Immature natural killer cell (primary cell): ENCODE data around the gene CDK5R1. TPM values are rescaled to one million over a fixed set of nuclear protein-coding genes. Genes with fewer than 3 reads are reported as not detected.
A peak's percentile ranks its signal among the peaks of the same experiment; 100 is the strongest.

ENCODE experiments used
- DNase-seq, 3 donors: peaks; one replicate each; pipeline ENCODE4 v3.0.0; 2022; ENCODE audit warnings: mixed read lengths in 1 of 3
- H3K27ac Mint-ChIP-seq, 6 donors: one replicate each; pipeline ENCODE4 v1.8.0; 2020; ENCODE audit warnings: mixed read lengths in 6 of 6, mild to moderate bottlenecking in 5 of 6, inconsistent platforms in 4 of 6, moderate library complexity in 3 of 6
- H3K27me3 Mint-ChIP-seq, 3 donors: one replicate each; pipeline ENCODE4 v1.8.0; 2020 to 2021; ENCODE audit warnings: low read depth in 3 of 3, mild to moderate bottlenecking in 3 of 3, mixed read lengths in 3 of 3, moderate library complexity in 3 of 3, inconsistent platforms in 1 of 3
- H3K36me3 Mint-ChIP-seq, 3 donors: one replicate each; pipeline ENCODE4 v1.8.0; 2020; ENCODE audit warnings: mixed read lengths in 3 of 3, inconsistent platforms in 2 of 3, mild to moderate bottlenecking in 2 of 3
- H3K4me1 Mint-ChIP-seq, 2 donors: one replicate each; pipeline ENCODE4 v1.8.0; 2020; ENCODE audit warnings: inconsistent platforms in 2 of 2, mild to moderate bottlenecking in 2 of 2, mixed read lengths in 2 of 2, moderate library complexity in 1 of 2
- H3K4me3 Mint-ChIP-seq, 5 donors: one replicate each; pipeline ENCODE4 v1.8.0; 2020; ENCODE audit warnings: mild to moderate bottlenecking in 5 of 5, mixed read lengths in 5 of 5, inconsistent platforms in 3 of 5, moderate library complexity in 3 of 5
- H3K9me3 Mint-ChIP-seq, 6 donors: one replicate each; pipeline ENCODE4 v1.8.0; 2020; ENCODE audit warnings: mild to moderate bottlenecking in 6 of 6, mixed read lengths in 6 of 6, inconsistent platforms in 4 of 6, moderate library complexity in 3 of 6
- polyA plus RNA-seq, 3 donors: library from polyadenylated mRNA; unstranded; fragments of 300-500 nt; fragmentation: Illumina TruSeq; gene quantifications; one replicate each; pipeline ENCODE4 v1.2.3, GENCODE V29; 2021

Gene CDK5R1
- polyA plus RNA-seq, 3 donors from 2014 or later, result 0.37 to 5.8 (median 2.3) TPM

DNA sequence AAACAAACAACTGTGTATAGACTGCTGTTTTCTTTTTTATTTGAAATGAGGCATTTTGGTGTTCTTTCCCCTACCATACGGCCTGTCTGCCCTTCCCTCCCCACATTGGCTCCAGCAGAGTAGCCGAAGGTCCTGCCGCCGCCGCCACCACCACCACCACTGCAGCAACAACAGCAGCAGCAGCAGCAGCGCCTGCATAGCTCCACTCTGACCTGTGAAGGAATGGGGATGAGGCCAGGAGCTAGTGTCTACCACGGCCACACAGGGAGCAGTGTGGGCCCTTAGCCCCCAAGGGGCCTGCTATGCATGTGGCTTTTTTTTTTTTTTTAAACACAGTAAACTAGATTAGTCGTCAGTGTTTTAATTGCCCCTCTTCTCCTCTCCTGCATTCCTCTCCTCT is 5.6 kb upstream of the CDK5R1 start:
- no peak overlapping the region for H3K27ac Mint-ChIP-seq
- no peaks in the 10 kb centered on the region for H3K9me3 Mint-ChIP-seq
- peaks cover 0 to 7% (median 2%) of the 10 kb centered on the region in 3 donors for H3K27me3 Mint-ChIP-seq
- no peak overlapping the region for H3K4me3 Mint-ChIP-seq
- H3K4me1 Mint-ChIP-seq, result peaks cover 11 to 14% of the 10 kb centered on the region in 2 donors
- DNase-seq, result no peak
- H3K36me3 Mint-ChIP-seq, result peaks cover 13 to 55% (median 29%) of the 10 kb centered on the region in 3 donors

DNA sequence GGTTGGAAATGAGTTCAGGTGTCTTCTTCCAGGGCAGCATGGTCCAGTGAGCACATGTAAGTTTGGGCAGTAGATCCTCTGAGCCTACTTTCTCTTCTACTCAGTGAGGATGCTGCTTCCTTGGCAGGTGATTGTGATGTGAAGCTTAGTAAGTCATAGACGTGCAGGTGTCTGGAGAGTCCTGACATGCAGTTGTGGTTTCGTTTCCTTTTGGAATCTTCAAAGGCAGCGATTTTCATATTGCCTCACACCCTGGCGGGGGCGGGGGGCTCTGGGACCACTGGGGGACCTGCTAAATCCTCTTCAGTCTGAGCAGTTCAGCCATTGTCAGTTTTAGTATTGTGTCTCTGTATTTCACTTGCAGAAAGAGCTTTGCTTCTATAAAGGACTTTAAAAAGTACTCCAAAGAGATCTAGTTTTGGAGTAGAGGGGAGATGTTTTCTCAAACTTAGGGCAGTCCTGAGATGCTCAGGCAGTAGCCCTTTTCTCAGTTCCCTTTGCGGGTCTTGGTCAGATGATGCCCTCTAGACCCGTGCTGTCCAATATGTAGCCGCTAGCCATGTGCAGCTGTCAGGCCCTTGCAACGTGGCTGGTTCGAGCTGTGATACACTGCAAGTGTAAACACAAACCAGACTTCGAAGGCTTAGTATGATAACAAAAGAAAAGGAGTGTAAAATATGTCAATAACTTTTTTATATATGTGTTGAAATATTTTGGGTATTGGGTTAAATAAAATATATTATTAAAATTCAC is 4.0 kb upstream of the CDK5R1 start:
- peaks cover 14 to 18% of the 10 kb centered on the region in 2 donors for H3K4me1 Mint-ChIP-seq
- no peaks in the 10 kb centered on the region for H3K9me3 Mint-ChIP-seq
- peaks cover 2 to 10% (median 2%) of the 10 kb centered on the region in 3 donors for H3K27me3 Mint-ChIP-seq
- no peak overlapping the region for H3K4me3 Mint-ChIP-seq
- H3K27ac Mint-ChIP-seq, result peak overlapping the region in 3 of 6 donors; percentile 51 to 76 (median 64)
- no peak for DNase-seq
- H3K36me3 Mint-ChIP-seq, result peaks cover 11 to 44% (median 26%) of the 10 kb centered on the region in 3 donors

- H3K27me3 Mint-ChIP-seq, result peaks cover 2 to 13% (median 5%) of the 10 kb centered on the region in 3 donors
- H3K36me3 Mint-ChIP-seq, result peaks cover 15 to 44% (median 26%) of the 10 kb centered on the region in 3 donors
- no peak overlapping the region for H3K4me3 Mint-ChIP-seq
- no peaks in the 10 kb centered on the region for H3K9me3 Mint-ChIP-seq
- peak overlapping the region; percentile 20 to 90 (median 52) for H3K27ac Mint-ChIP-seq
- H3K4me1 Mint-ChIP-seq, result peaks cover 22 to 26% of the 10 kb centered on the region in 2 donors
- DNase-seq, result peak; percentile 38 to 59 (median 58)
These were observed 3.3 kb upstream of the CDK5R1 start for GRCh38 chr17:32483451-32484019.

- H3K4me1 Mint-ChIP-seq, result peaks cover 27 to 31% of the 10 kb centered on the region in 2 donors
- H3K36me3 Mint-ChIP-seq, result peaks cover 15 to 44% (median 24%) of the 10 kb centered on the region in 3 donors
- peak overlapping the region in 3 of 5 donors; percentile 25 to 36 (median 36) for H3K4me3 Mint-ChIP-seq
- H3K9me3 Mint-ChIP-seq, result no peaks in the 10 kb centered on the region
- no peak for DNase-seq
- H3K27me3 Mint-ChIP-seq, result peaks cover 2 to 13% (median 5%) of the 10 kb centered on the region in 3 donors
- peak overlapping the region in 5 of 6 donors; percentile 21 to 74 (median 38) for H3K27ac Mint-ChIP-seq
These were observed 2.7 kb upstream of the CDK5R1 start for GRCh38 chr17:32484041-32484461.

DNA sequence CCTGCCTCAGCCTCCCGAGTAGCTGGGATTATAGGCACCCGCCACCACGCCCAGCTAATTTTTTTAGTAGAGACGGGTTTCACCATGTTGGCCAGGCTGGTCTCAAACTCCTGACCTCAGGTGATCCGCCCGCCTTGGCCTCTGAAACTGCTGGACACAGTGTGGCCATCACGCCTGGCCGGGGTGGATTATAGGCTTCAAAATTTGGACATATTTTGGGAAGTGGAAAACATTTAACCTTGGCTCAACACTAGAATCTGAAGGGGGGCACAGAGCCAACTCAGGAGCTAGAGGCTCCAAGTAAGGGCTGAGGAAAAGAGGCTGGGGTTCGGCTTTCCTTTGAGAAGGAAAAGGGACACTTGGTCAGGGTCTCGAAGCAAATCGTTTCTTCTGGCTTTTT is 2.2 kb upstream of the CDK5R1 start:
- Mint-ChIP-seq H3K4me1 (peaks cover 33 to 37% of the 10 kb centered on the region in 2 donors), H3K9me3 (no peaks in the 10 kb centered on the region), H3K27me3 (peaks cover 2 to 13% (median 5%) of the 10 kb centered on the region in 3 donors), H3K36me3 (peaks cover 17 to 44% (median 19%) of the 10 kb centered on the region in 3 donors), H3K4me3 (peak overlapping the region in 2 of 5 donors; percentile 12 to 44), H3K27ac (peak overlapping the region in 2 of 6 donors; percentile 38 to 45)
- DNase-seq, result no peak

GRCh38 chr17:32485261-32486110 is 1.3 kb upstream of the CDK5R1 start:
- H3K36me3 Mint-ChIP-seq, result peaks cover 10 to 40% (median 14%) of the 10 kb centered on the region in 3 donors
- H3K9me3 Mint-ChIP-seq, result no peaks in the 10 kb centered on the region
- peak overlapping the region; percentile 62 to 83 (median 71) for H3K27ac Mint-ChIP-seq
- H3K27me3 Mint-ChIP-seq, result peaks cover 2 to 13% (median 5%) of the 10 kb centered on the region in 3 donors
- peaks cover 42 to 46% of the 10 kb centered on the region in 2 donors for H3K4me1 Mint-ChIP-seq
- DNase-seq, result no peak
- peak overlapping the region; percentile 75 to 83 (median 81) for H3K4me3 Mint-ChIP-seq

DNA sequence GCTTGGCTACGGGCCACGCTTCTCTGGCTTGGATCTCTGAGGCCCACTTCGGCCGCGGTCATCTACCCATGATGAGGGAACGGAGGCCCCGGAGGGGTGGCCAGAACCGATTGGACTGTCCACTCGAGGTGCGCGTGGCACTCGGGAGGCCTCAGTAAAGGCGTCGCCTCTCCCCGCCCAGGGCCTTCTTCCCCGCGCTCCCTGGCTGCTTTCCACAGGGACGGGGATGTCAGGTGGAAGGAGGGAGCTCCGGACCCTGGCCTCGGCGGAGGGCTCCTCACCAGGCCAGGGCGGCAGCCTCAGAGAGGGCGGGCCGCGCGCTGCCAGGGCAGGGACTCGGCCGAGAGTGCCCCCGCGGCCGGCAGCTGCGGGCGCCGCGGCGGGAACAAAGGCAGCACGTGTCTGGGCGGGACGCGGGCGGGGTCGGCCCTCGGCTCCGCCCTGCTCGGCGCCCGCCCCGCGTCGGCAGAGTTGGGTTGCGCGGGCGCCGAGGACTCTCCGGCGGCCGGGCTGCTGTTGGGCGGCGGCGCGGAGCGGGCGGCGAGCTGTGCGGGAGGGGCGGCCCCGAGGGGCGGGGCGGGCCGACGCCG is 587 bp upstream of the CDK5R1 start:
- H3K9me3 Mint-ChIP-seq, result no peaks in the 10 kb centered on the region
- peak; percentile 71 to 80 (median 78) for DNase-seq
- H3K4me1 Mint-ChIP-seq, result peaks cover 49 to 53% of the 10 kb centered on the region in 2 donors

GRCh38 chr17:32487473-32488176 is 832 bp downstream of the CDK5R1 start:
- peak in 2 of 3 donors; percentile 16 to 20 for DNase-seq
- peak overlapping the region; percentile 87 to 96 (median 93) for H3K4me3 Mint-ChIP-seq
- H3K27ac Mint-ChIP-seq, result peak overlapping the region in 5 of 6 donors; percentile 48 to 83 (median 78)
- no peaks in the 10 kb centered on the region for H3K9me3 Mint-ChIP-seq
- H3K4me1 Mint-ChIP-seq, result peaks cover 62 to 67% of the 10 kb centered on the region in 2 donors
- peaks cover 3 to 33% (median 10%) of the 10 kb centered on the region in 3 donors for H3K36me3 Mint-ChIP-seq
- peaks cover 2 to 11% (median 5%) of the 10 kb centered on the region in 3 donors for H3K27me3 Mint-ChIP-seq

More for the DNA sequence above, 587 bp upstream of the CDK5R1 start:
- peaks cover 2 to 13% (median 5%) of the 10 kb centered on the region in 3 donors for H3K27me3 Mint-ChIP-seq
- H3K36me3 Mint-ChIP-seq, result peaks cover 8 to 43% (median 14%) of the 10 kb centered on the region in 3 donors
- peak overlapping the region; percentile 62 to 83 (median 71) for H3K27ac Mint-ChIP-seq
- H3K4me3 Mint-ChIP-seq, result peak overlapping the region; percentile 75 to 83 (median 81)

DNA sequence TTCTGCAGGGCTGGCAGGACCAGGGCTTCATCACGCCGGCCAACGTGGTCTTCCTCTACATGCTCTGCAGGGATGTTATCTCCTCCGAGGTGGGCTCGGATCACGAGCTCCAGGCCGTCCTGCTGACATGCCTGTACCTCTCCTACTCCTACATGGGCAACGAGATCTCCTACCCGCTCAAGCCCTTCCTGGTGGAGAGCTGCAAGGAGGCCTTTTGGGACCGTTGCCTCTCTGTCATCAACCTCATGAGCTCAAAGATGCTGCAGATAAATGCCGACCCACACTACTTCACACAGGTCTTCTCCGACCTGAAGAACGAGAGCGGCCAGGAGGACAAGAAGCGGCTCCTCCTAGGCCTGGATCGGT is 1.4 kb downstream of the CDK5R1 start:
- H3K4me3 Mint-ChIP-seq, result peak overlapping the region; percentile 87 to 96 (median 93)
- H3K27me3 Mint-ChIP-seq, result peaks cover 2 to 11% (median 5%) of the 10 kb centered on the region in 3 donors
- peak overlapping the region; percentile 40 to 77 (median 63) for H3K27ac Mint-ChIP-seq
- H3K4me1 Mint-ChIP-seq, result peaks cover 68 to 72% of the 10 kb centered on the region in 2 donors
- DNase-seq, result no peak
- no peaks in the 10 kb centered on the region for H3K9me3 Mint-ChIP-seq
- peaks cover 3 to 33% (median 10%) of the 10 kb centered on the region in 3 donors for H3K36me3 Mint-ChIP-seq

DNA sequence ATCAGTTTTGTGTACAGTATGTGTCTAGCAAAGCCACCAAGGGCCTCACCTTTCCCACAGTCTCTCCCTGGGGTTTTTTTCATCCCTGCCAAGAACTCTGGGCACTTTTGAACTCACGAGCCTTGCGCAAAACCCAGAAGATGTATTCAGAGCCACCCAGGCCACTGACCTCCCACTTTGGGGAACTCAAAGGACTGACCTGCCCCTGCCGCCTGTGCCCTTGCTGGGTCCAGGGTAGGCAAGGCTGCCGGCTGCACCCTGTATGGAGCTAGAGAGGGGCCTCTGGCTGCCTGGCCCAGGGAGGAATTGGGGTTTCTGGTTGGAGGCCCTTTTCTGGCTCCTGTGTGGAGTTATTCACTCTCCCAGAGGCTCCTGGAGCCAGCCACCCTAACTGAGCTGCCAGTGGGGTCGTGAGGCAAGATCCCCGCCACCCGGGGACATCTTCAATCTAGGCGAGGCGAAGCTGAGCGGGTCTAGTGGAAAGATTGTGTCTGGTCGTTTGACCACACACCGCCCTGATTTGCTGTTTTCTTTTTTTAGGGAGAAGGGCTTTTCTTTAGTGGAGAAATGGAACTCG is 1.9 kb downstream of the CDK5R1 start:
- Mint-ChIP-seq H3K27ac (peak overlapping the region in 2 of 6 donors; percentile 31 to 53), H3K36me3 (peaks cover 3 to 33% (median 10%) of the 10 kb centered on the region in 3 donors), H3K4me3 (peak overlapping the region; percentile 87 to 96 (median 93)), H3K27me3 (peaks cover 2 to 11% (median 5%) of the 10 kb centered on the region in 3 donors), H3K4me1 (peaks cover 69 to 74% of the 10 kb centered on the region in 2 donors), H3K9me3 (no peaks in the 10 kb centered on the region)
- DNase-seq, result no peak

DNA sequence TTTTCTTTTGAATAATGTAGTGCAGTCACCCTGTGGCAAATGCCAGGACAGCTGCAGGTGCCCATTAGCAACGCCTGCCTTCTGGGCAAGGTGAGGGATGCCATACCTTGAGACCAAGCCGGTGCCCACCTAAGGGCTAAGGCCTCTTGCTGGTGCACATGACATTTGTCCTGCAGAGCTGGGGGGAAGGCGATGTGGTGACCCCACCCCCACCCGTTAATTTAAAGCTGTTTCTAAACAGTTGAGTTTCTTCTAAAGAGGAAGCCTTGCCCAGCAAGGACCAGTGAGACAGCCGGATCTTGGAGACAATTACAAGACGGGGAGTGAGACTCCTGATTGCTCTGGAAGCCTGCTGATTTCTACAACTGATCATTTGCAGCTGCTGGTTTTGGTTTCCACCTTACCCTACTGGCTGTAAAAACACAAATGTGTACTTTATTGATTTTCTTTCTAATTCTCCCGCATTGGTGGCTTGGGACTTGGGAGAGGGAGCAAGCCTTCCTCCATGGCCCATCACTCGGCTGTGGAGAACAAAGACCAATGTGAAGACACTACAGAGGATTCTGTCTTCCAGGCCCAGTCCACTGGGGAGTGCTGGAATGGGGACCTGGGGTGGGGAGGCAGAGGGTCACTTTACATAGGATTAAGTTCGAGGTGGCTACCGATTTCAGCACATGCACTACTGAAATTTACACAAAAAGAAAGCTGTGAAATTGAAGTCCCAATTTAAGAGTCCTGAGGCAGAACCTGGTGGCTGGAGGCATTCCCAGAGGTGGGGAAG is 2.7 kb downstream of the CDK5R1 start:
- no peaks in the 10 kb centered on the region for H3K9me3 Mint-ChIP-seq

More for the DNA sequence above, 2.7 kb downstream of the CDK5R1 start:
- DNase-seq, result no peak
- Mint-ChIP-seq H3K4me3 (peak overlapping the region; percentile 87 to 96 (median 93)), H3K4me1 (peaks cover 67% of the 10 kb centered on the region in 2 donors), H3K27me3 (peaks cover 1 to 11% (median 5%) of the 10 kb centered on the region in 3 donors), H3K36me3 (peaks cover 3 to 33% (median 10%) of the 10 kb centered on the region in 3 donors), H3K27ac (peak overlapping the region in 5 of 6 donors; percentile 17 to 62 (median 48))
